Thoracic aorta (tissue), 2 donors: Measurements from ENCODE around the gene USP28. TPM values are rescaled to one million over a fixed set of nuclear protein-coding genes. Genes with fewer than 3 reads are reported as not detected.

Source experiments
- ATAC-seq: fragments of 150-250 bp; one replicate; pipeline ENCODE4 v1.8.0; 2017; ENCODE audit warnings: low read depth; ENCODE audit not compliant: insufficient number of reproducible peaks, low FRiP score
- DNase-seq: peaks from one replicate; pipeline ENCODE4 v3.0.0-alpha.2; 2020; ENCODE audit warnings: low spot score
- H3K27ac ChIP-seq, 2 donors: fragments of 200-600 bp; sonication (generic); 1 replicate in 1 of 2; 2 replicates in 1 of 2; pipeline ENCODE4 v1.5.1; 2016; ENCODE audit warnings: mild to moderate bottlenecking in 2 of 2, moderate library complexity in 2 of 2
- H3K27me3 ChIP-seq: fragments of 200-600 bp; sonication (generic); replicated peaks from 2 replicates; pipeline ENCODE4 v1.6.0; 2016; ENCODE audit warnings: mild to moderate bottlenecking; ENCODE audit not compliant: insufficient read depth
- H3K36me3 ChIP-seq: fragments of 200-600 bp; sonication (generic); one replicate; pipeline ENCODE4 v1.5.1; 2016
- H3K4me1 ChIP-seq, 2 donors: fragments of 200-600 bp; sonication (generic); 1 replicate in 1 of 2; 2 replicates in 1 of 2; pipeline versions ENCODE4 v1.5.1 to v1.6.0; 2016; ENCODE audit warnings: low read depth in 2 of 2, mild to moderate bottlenecking in 1 of 2; ENCODE audit not compliant: control insufficient read depth in 1 of 2
- H3K4me3 ChIP-seq: fragments of 200-600 bp; sonication (generic); 2 replicates; pipeline ENCODE4 v1.5.1; 2016; ENCODE audit warnings: mild to moderate bottlenecking
- H3K9me3 ChIP-seq: fragments of 200-600 bp; sonication (generic); 2 replicates; pipeline ENCODE4 v1.5.1; 2016
- CTCF ChIP-seq: fragments of 200-600 bp; sonication (generic); IDR thresholded peaks from one replicate; pipeline ENCODE4 v1.5.1; 2019; ENCODE audit warnings: antibody characterized with exemption
- total RNA-seq, 2 donors: library from RNA; depleted of rRNA; stranded (reverse); fragments of >200 nt; gene quantifications; one replicate each; pipeline versions ENCODE4 v1.1.0 to v1.2.3, GENCODE V29; 2016

The USP28 gene
- total RNA-seq, 2 donors from 2014 or later, result 16.7 to 42.2 TPM

GRCh38 chr11:113876798-113877669 is 1.7 kb upstream of the USP28 start:
- TF ChIP-seq CTCF, result no peak
- H3K36me3 ChIP-seq, result no peaks in the 10 kb centered on the region
- no peaks in the 10 kb centered on the region for H3K9me3 ChIP-seq
- H3K4me3 ChIP-seq, result no peak overlapping the region
- DNase-seq (no peak), ATAC-seq (no peak)
- H3K27ac ChIP-seq, result no peak overlapping the region
- peaks cover 5 to 26% of the 10 kb centered on the region in 2 donors for H3K4me1 ChIP-seq
- H3K27me3 ChIP-seq, result no peaks in the 10 kb centered on the region

- DNase-seq (no peak), ATAC-seq (no peak)
- H3K27ac ChIP-seq, result peak overlapping the region; percentile 90 to 91
- no peaks in the 10 kb centered on the region for H3K36me3 ChIP-seq
- TF ChIP-seq CTCF, result no peak
- no peaks in the 10 kb centered on the region for H3K9me3 ChIP-seq
- no peaks in the 10 kb centered on the region for H3K27me3 ChIP-seq
- H3K4me1 ChIP-seq, result peaks cover 5 to 32% of the 10 kb centered on the region in 2 donors
- peak overlapping the region; percentile 78 for H3K4me3 ChIP-seq
These were observed 864 bp upstream of the USP28 start for GRCh38 chr11:113876074-113876797.

- ATAC-seq (peak; percentile 1), DNase-seq (no peak)
- TF ChIP-seq CTCF, result no peak
- Histone ChIP-seq H3K36me3 (no peaks in the 10 kb centered on the region), H3K27me3 (no peaks in the 10 kb centered on the region), H3K4me3 (peak overlapping the region; percentile 78), H3K4me1 (peaks cover 5 to 39% of the 10 kb centered on the region in 2 donors), H3K27ac (peak overlapping the region in 1 of 2 donors; percentile 46), H3K9me3 (no peaks in the 10 kb centered on the region)
These were observed 665 bp downstream of the USP28 start for GRCh38 chr11:113874581-113875233.

- ATAC-seq (no peak), DNase-seq (no peak)
- Histone ChIP-seq H3K4me1 (peaks cover 5 to 39% of the 10 kb centered on the region in 2 donors), H3K4me3 (peak overlapping the region; percentile 78), H3K27me3 (no peaks in the 10 kb centered on the region), H3K36me3 (no peaks in the 10 kb centered on the region), H3K27ac (no peak overlapping the region), H3K9me3 (no peaks in the 10 kb centered on the region)
- no peak for TF ChIP-seq CTCF
These were observed 1.3 kb downstream of the USP28 start for GRCh38 chr11:113874096-113874495.

- no peak for TF ChIP-seq CTCF
- Histone ChIP-seq H3K4me1 (peaks cover 5 to 39% of the 10 kb centered on the region in 2 donors), H3K36me3 (no peaks in the 10 kb centered on the region), H3K27me3 (no peaks in the 10 kb centered on the region), H3K27ac (peak overlapping the region in 1 of 2 donors; percentile 6), H3K9me3 (no peaks in the 10 kb centered on the region), H3K4me3 (peak overlapping the region; percentile 78)
- DNase-seq (no peak), ATAC-seq (no peak)
These were observed 2.1 kb downstream of the USP28 start for GRCh38 chr11:113873236-113873626.
